ENCODE results near the gene TFDP1. TPM values are rescaled to one million over a fixed set of nuclear protein-coding genes. Genes with fewer than 3 reads are reported as not detected.

Gene TFDP1
- total RNA-seq, 1 donor from 2014 or later = 40.0 TPM

GRCh38 chr13:113581871-113582270 is 2.7 kb upstream of the TFDP1 start:
- TF ChIP-seq POLR2A (IDR thresholded peaks at IDR 0.05) (no peak), CTCF (IDR thresholded peaks at IDR 0.05) (no peak), POLR2AphosphoS5 (IDR thresholded peaks at IDR 0.05; ENCODE audit: insufficient read depth in 1 of 2, low read depth in 1 of 2) (no peak)
- Histone ChIP-seq H3K4me3 (no peak overlapping the region), H3K27me3 (no peaks in the 10 kb centered on the region), H3K9me3 (no peaks in the 10 kb centered on the region), H3K27ac (no peak overlapping the region), H3K4me1 (peaks cover 15% of the 10 kb centered on the region), H3K36me3 (no peaks in the 10 kb centered on the region)
- intact Hi-C loops (cut with DNase I) = no loop called here
- peak; percentile 37 for DNase-seq (ENCODE audit: extremely low spot score in 2 of 2)

- Histone ChIP-seq H3K4me1 (peaks cover 22% of the 10 kb centered on the region), H3K36me3 (no peaks in the 10 kb centered on the region), H3K27ac (no peak overlapping the region), H3K4me3 (no peak overlapping the region), H3K27me3 (no peaks in the 10 kb centered on the region), H3K9me3 (no peaks in the 10 kb centered on the region)
- DNase-seq (ENCODE audit: extremely low spot score in 2 of 2) = peak; percentile 55 to 62
- intact Hi-C loops (cut with DNase I) = no loop called here
- TF ChIP-seq POLR2A (IDR thresholded peaks at IDR 0.05) (no peak), POLR2AphosphoS5 (IDR thresholded peaks at IDR 0.05; ENCODE audit: insufficient read depth in 1 of 2, low read depth in 1 of 2) (no peak), CTCF (IDR thresholded peaks at IDR 0.05) (no peak)
Observed at GRCh38 chr13:113582841-113583631, 1.5 kb upstream of the TFDP1 start.

- intact Hi-C loops (cut with DNase I) = no loop called here
- H3K27ac ChIP-seq = no peak overlapping the region
- TF ChIP-seq CTCF (IDR thresholded peaks at IDR 0.05) (no peak), POLR2A (IDR thresholded peaks at IDR 0.05) (no peak), POLR2AphosphoS5 (IDR thresholded peaks at IDR 0.05; ENCODE audit: insufficient read depth in 1 of 2, low read depth in 1 of 2) (no peak)
- H3K36me3 ChIP-seq = no peaks in the 10 kb centered on the region
- peak overlapping the region; percentile 52 to 53 for H3K4me3 ChIP-seq
- H3K9me3 ChIP-seq = no peaks in the 10 kb centered on the region
- H3K4me1 ChIP-seq = peaks cover 29% of the 10 kb centered on the region
- H3K27me3 ChIP-seq = no peaks in the 10 kb centered on the region
- DNase-seq (ENCODE audit: extremely low spot score in 2 of 2) = peak; percentile 25 to 43
Observed at GRCh38 chr13:113584870-113585671, 518 bp downstream of the TFDP1 start.

GRCh38 chr13:113585896-113586295 is 1.3 kb downstream of the TFDP1 start:
- TF ChIP-seq CTCF (IDR thresholded peaks at IDR 0.05) = no peak
- H3K4me3 ChIP-seq = peak overlapping the region in 1 of 2 donors; percentile 52
- intact Hi-C loops (cut with DNase I) = no loop called here
- H3K36me3 ChIP-seq = no peaks in the 10 kb centered on the region
- DNase-seq (ENCODE audit: extremely low spot score in 2 of 2) = peak; percentile 25 to 49
- no peak overlapping the region for H3K27ac ChIP-seq
- peaks cover 29% of the 10 kb centered on the region for H3K4me1 ChIP-seq
- no peaks in the 10 kb centered on the region for H3K27me3 ChIP-seq
- no peaks in the 10 kb centered on the region for H3K9me3 ChIP-seq

Measured in vagina (tissue), 2 donors.